Epithelial cell of prostate (primary cell): ENCODE data around the gene STOX2.
"Not testable (repeated sequence)": the region's sequence is repeated elsewhere in the genome, so short reads cannot be mapped to it uniquely, and the experiment has no call there.

Experiments
- DNase-seq: peaks from one replicate; pipeline ENCODE4 v3.0.0-alpha.2; 2011; ENCODE audit warnings: low read depth, low spot score
- H3K27ac ChIP-seq: fragments of 450-650 bp; 2 replicates; pipeline ENCODE4 v1.5.1; 2017; ENCODE audit warnings: mild to moderate bottlenecking

STOX2 gene

GRCh38 chr4:184016759-184017668 is 111.9 kb downstream of the STOX2 start:
- no peak overlapping the region for H3K27ac ChIP-seq
- DNase-seq, result no peak

GRCh38 chr4:184019076-184019475 is 114.0 kb downstream of the STOX2 start:
- H3K27ac ChIP-seq, result peak overlapping the region; percentile 49
- peak; percentile 36 for DNase-seq

- peak overlapping the region; percentile 49 for H3K27ac ChIP-seq
- no peak for DNase-seq
Observed at GRCh38 chr4:184019667-184020623, 114.8 kb downstream of the STOX2 start.

- DNase-seq, result peak; percentile 34
- no peak overlapping the region for H3K27ac ChIP-seq
Observed at GRCh38 chr4:184021389-184021788, 116.3 kb downstream of the STOX2 start.

GRCh38 chr4:184022679-184023383 is 117.7 kb downstream of the STOX2 start:
- DNase-seq, result no peak

GRCh38 chr4:184024637-184025036 is 119.5 kb downstream of the STOX2 start:
- no peak overlapping the region for H3K27ac ChIP-seq
- no peak for DNase-seq

More at GRCh38 chr4:184022679-184023383, 117.7 kb downstream of the STOX2 start:
- H3K27ac ChIP-seq, result no peak overlapping the region

GRCh38 chr4:184028561-184029374 is 123.7 kb downstream of the STOX2 start:
- H3K27ac ChIP-seq, result no peak overlapping the region
- DNase-seq, result no peak

- H3K27ac ChIP-seq, result no peak overlapping the region
- no peak for DNase-seq
Observed at GRCh38 chr4:184030036-184030435, 124.9 kb downstream of the STOX2 start.

- no peak for DNase-seq
- no peak overlapping the region for H3K27ac ChIP-seq
Observed at GRCh38 chr4:184030764-184031163, 125.7 kb downstream of the STOX2 start.

- no peak for DNase-seq
- H3K27ac ChIP-seq, result no peak overlapping the region
Observed at GRCh38 chr4:184032091-184032490, 127.0 kb downstream of the STOX2 start.

GRCh38 chr4:184039963-184040383 is 134.9 kb downstream of the STOX2 start:
- H3K27ac ChIP-seq, result no peak overlapping the region
- DNase-seq, result no peak

- DNase-seq, result no peak
- H3K27ac ChIP-seq, result no peak overlapping the region
Observed at GRCh38 chr4:184041156-184041555, 136.0 kb downstream of the STOX2 start.

- no peak overlapping the region for H3K27ac ChIP-seq
- no peak for DNase-seq
Observed at GRCh38 chr4:184046148-184046547, 141.0 kb downstream of the STOX2 start.

GRCh38 chr4:184051262-184051661 is 146.2 kb downstream of the STOX2 start:
- H3K27ac ChIP-seq, DNase-seq: not testable (repeated sequence)

GRCh38 chr4:184052616-184053015 is 147.5 kb downstream of the STOX2 start:
- no peak overlapping the region for H3K27ac ChIP-seq
- DNase-seq, result no peak

- DNase-seq, result no peak
- no peak overlapping the region for H3K27ac ChIP-seq
Observed at GRCh38 chr4:184053434-184053833, 148.3 kb downstream of the STOX2 start.

- DNase-seq, result no peak
Observed at GRCh38 chr4:184056877-184057276, 151.8 kb downstream of the STOX2 start.

GRCh38 chr4:184058026-184058425 is 152.9 kb downstream of the STOX2 start:
- H3K27ac ChIP-seq, result no peak overlapping the region
- DNase-seq, result no peak

More at GRCh38 chr4:184056877-184057276, 151.8 kb downstream of the STOX2 start:
- H3K27ac ChIP-seq, result no peak overlapping the region

GRCh38 chr4:184059099-184059498 is 154.0 kb downstream of the STOX2 start:
- no peak overlapping the region for H3K27ac ChIP-seq
- no peak for DNase-seq
